Calu3 (cell line): ENCODE data around the gene MBD1. TPM values are rescaled to one million over a fixed set of nuclear protein-coding genes. Genes with fewer than 3 reads are reported as not detected.
"Not testable (repeated sequence)": the region's sequence is repeated elsewhere in the genome, so short reads cannot be mapped to it uniquely, and the experiment has no call there.

ENCODE experiments used
- BruUV-seq: library from RNA; stranded (reverse); fragments of 400-500 nt; replicated peaks from 2 replicates; lab custom pipeline; 2021; lab: Mats Ljungman, UMichigan
- CTCF ChIA-PET: fragments of 300-600 bp; sonication (Branson Sonifier 250); formaldehyde crosslinking; loops from one replicate; lab custom pipeline; 2022; ENCODE audit warnings: antibody characterized with exemption; lab: Charles Lee
- DNase-seq: peaks from one replicate; pipeline ENCODE4 v3.0.0; 2022
- H3K27ac Mint-ChIP-seq: one replicate; pipeline ENCODE4 v1.8.0; 2022; ENCODE audit warnings: mixed read lengths; ENCODE audit not compliant: unreplicated experiment
- H3K27me3 Mint-ChIP-seq: one replicate; pipeline ENCODE4 v1.8.0; 2022; ENCODE audit warnings: mixed read lengths; ENCODE audit not compliant: unreplicated experiment
- H3K36me3 Mint-ChIP-seq: one replicate; pipeline ENCODE4 v1.8.0; 2022; ENCODE audit warnings: mild to moderate bottlenecking, moderate library complexity, mixed read lengths; ENCODE audit not compliant: insufficient read depth, unreplicated experiment
- H3K4me1 Mint-ChIP-seq: one replicate; pipeline ENCODE4 v1.8.0; 2022; ENCODE audit warnings: mild to moderate bottlenecking, low read depth, mixed read lengths; ENCODE audit not compliant: unreplicated experiment
- H3K4me3 Mint-ChIP-seq: one replicate; pipeline ENCODE4 v1.8.0; 2022; ENCODE audit warnings: mild to moderate bottlenecking, low read depth, moderate library complexity, mixed read lengths; ENCODE audit not compliant: unreplicated experiment
- H3K9me3 Mint-ChIP-seq: one replicate; pipeline ENCODE4 v1.8.0; 2022; ENCODE audit warnings: low read depth, mixed read lengths; ENCODE audit not compliant: unreplicated experiment
- CTCF ChIP-seq: fragments of 200-600 bp; IDR thresholded peaks from one replicate; pipeline ENCODE4 v1.8.0; 2022; ENCODE audit warnings: antibody characterized with exemption; ENCODE audit not compliant: unreplicated experiment
- intact Hi-C: fragments of 100-400 bp; cut with micrococcal nuclease; formaldehyde crosslinking; loops from one replicate; pipeline ENCODE4 v1.10.0; 2022; ENCODE audit not compliant: unreplicated experiment
- total RNA-seq: library from RNA; stranded (reverse); gene quantifications from 2 replicates; pipeline ENCODE4 v1.2.3, GENCODE V29; 2022

The MBD1 gene
- total RNA-seq, 1 experiment from 2014 or later: 70.5 TPM

GRCh38 chr18:50289108-50289443 is 7.8 kb upstream of the MBD1 start:
- H3K4me3 Mint-ChIP-seq: peak overlapping the region; percentile 3
- no peak for DNase-seq
- BruUV-seq: no TSS peak
- peak overlapping the region; percentile 7 for H3K27ac Mint-ChIP-seq
- H3K36me3 Mint-ChIP-seq: peaks cover 31% of the 10 kb centered on the region
- CTCF ChIA-PET: no interaction called here
- TF ChIP-seq CTCF: no peak
- intact Hi-C loops: loop anchor here (5.0 kb wide), 1 partner anchor 68 kb away; no protein-coding TSS in a partner anchor
- H3K9me3 Mint-ChIP-seq: no peaks in the 10 kb centered on the region
- H3K27me3 Mint-ChIP-seq: no peaks in the 10 kb centered on the region
- peaks cover 22% of the 10 kb centered on the region for H3K4me1 Mint-ChIP-seq

GRCh38 chr18:50288348-50289107 is 7.2 kb upstream of the MBD1 start:
- H3K4me3 Mint-ChIP-seq: peak overlapping the region; percentile 89
- intact Hi-C loops: loop anchor here (5.0 kb wide), 1 partner anchor 69 kb away; no protein-coding TSS in a partner anchor
- DNase-seq, BruUV-seq, H3K9me3 Mint-ChIP-seq, CTCF ChIA-PET, H3K27me3 Mint-ChIP-seq: not testable (repeated sequence)
- peaks cover 37% of the 10 kb centered on the region for H3K36me3 Mint-ChIP-seq
- H3K27ac Mint-ChIP-seq: peak overlapping the region; percentile 80
- peaks cover 28% of the 10 kb centered on the region for H3K4me1 Mint-ChIP-seq

- no TSS peak for BruUV-seq
- peak; percentile 63 for TF ChIP-seq CTCF
- Mint-ChIP-seq H3K4me1 (peaks cover 28% of the 10 kb centered on the region), H3K4me3 (peak within 1 kb of the TSS; percentile 89), H3K36me3 (peaks cover 39% of the 10 kb centered on the region), H3K9me3 (no peaks in the 10 kb centered on the region), H3K27ac (peak within 1 kb of the TSS; percentile 80), H3K27me3 (no peaks in the 10 kb centered on the region)
- DNase-seq: peak; percentile 96
- CTCF ChIA-PET: no interaction called here
- intact Hi-C loops: loop anchor here (1.0 to 5.0 kb wide), 2 partner anchors 21 to 70 kb away; no protein-coding TSS in a partner anchor
Measured at GRCh38 chr18:50287441-50288347, 6.4 kb upstream of the MBD1 start, which contains the start of gene CXXC1. Gene CXXC1, minus strand, starts transcription at chr18:50287692. Its CDS starts 103 bp downstream, at chr18:50287589.

GRCh38 chr18:50287028-50287440 is 5.7 kb upstream of the MBD1 start:
- no peak for DNase-seq
- peak overlapping the region; percentile 89 for H3K4me3 Mint-ChIP-seq
- H3K27ac Mint-ChIP-seq: peak overlapping the region; percentile 80
- no peak for TF ChIP-seq CTCF
- H3K36me3 Mint-ChIP-seq: peaks cover 43% of the 10 kb centered on the region
- no peaks in the 10 kb centered on the region for H3K9me3 Mint-ChIP-seq
- H3K27me3 Mint-ChIP-seq: no peaks in the 10 kb centered on the region
- intact Hi-C loops: loop anchor here (1.0 to 5.0 kb wide), 2 partner anchors 21 to 70 kb away; no protein-coding TSS in a partner anchor
- H3K4me1 Mint-ChIP-seq: peaks cover 28% of the 10 kb centered on the region
- CTCF ChIA-PET: no interaction called here
- BruUV-seq: no TSS peak
